Activated CD8-positive, alpha-beta memory T cell treated with anti-CD3 and anti-CD28 coated beads for 36 hours (primary cell): ENCODE results near the gene CHCHD3. TPM values are rescaled to one million over a fixed set of nuclear protein-coding genes. Genes with fewer than 3 reads are reported as not detected.
"Not testable (repeated sequence)": the region's sequence is repeated elsewhere in the genome, so short reads cannot be mapped to it uniquely, and the experiment has no call there.

Experiments
- CTCF ChIA-PET: fragments of 350-600 bp; sonication (Branson Sonifier 250); formaldehyde crosslinking; loops from one replicate; lab custom pipeline; 2021; ENCODE audit warnings: antibody characterized with exemption; lab: Charles Lee
- POLR2A ChIA-PET: fragments of 350-600 bp; sonication (Branson Sonifier 250); formaldehyde crosslinking; loops from one replicate; lab custom pipeline; 2021; ENCODE audit warnings: antibody characterized with exemption; lab: Charles Lee
- total RNA-seq, 2 experiments: library from RNA; stranded (reverse); gene quantifications; one replicate each; pipeline ENCODE4 v1.2.3, GENCODE V29; 2021

Gene CHCHD3
- total RNA-seq, 2 experiments from 2014 or later, result 85.2 to 87.1 TPM

DNA sequence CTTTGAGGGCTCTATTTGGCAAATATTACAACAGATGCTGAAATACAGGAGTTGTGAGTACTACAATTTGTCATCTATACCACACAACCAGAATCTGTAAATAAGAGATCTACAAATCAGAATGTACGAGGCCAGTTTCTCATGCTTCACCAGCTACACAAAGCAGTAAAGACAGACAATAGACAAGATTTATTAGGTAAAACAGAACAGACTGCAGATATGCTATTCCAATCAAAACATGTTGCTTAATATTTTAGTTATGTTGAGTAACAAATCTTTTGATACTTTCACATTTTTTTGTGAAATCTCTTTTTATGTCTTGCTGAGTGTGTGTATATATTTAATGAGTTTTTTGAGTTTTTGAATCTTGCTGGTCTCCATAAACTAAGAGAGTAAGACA lies 109.1 kb downstream of the CHCHD3 start:
- CTCF ChIA-PET, result no interaction called here
- POLR2A ChIA-PET, result no interaction called here

DNA sequence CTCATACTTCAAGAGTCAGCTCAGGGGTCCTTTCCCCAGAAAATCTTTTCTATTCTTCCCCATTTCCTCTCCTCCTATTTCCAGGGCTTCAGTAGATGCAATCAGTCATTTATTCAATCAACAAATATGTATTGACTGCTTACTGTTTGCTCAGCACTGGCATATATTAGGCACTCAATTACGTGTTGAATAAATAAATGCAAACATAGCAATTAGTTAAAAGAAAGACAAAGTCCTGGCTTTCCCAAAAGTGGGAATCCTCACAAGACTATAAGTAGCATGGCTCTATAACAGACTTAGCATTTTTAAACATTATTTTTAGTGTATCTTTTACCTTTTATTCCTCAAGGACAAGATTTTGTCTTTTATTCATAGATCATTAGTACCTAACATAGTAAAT lies 111.6 kb downstream of the CHCHD3 start:
- CTCF ChIA-PET, result no interaction called here

GRCh38 chr7:132969520-132969919 lies 112.4 kb downstream of the CHCHD3 start:
- ChIA-PET CTCF (no interaction called here), POLR2A (no interaction called here)

More for the DNA sequence above, 111.6 kb downstream of the CHCHD3 start:
- POLR2A ChIA-PET, result no interaction called here

GRCh38 chr7:132967470-132967848 lies 114.4 kb downstream of the CHCHD3 start:
- CTCF ChIA-PET, POLR2A ChIA-PET: not testable (repeated sequence)

DNA sequence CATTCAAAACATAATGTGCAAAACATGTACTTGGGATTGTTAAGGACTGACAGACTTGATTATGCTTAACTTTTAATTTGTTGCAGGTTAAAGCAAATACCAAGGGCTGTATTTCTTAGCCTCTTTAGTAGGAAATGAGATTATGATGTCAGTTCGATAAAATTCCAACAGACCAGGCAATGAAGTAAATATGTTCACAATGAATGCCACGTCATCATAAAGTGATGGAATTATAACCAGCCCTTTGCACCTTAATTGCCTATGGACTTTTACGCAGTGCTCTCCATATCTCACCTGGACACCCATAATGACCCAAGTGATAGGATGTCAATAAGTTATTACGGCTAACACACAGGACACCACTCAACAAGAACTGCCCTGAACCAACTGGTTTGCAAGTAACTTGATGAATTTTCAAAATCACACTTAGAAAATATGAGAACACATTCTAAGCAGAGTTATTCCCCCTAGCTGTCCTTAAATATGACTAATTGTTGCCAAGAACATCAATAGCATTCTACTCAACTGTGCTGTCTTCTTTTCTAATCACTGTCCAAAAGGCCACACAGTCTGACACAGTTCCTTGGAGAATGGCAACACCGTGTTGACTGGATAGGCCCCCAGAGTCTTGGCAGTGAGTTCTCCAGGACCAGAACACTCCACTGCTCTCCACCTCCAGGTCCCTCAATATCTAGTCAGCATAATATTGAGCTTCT lies 115.0 kb downstream of the CHCHD3 start:
- POLR2A ChIA-PET, result interaction anchor here (0.5 kb wide), 1 partner anchor 1212 kb away, joined by 3 read pairs; no protein-coding TSS in a partner anchor
- CTCF ChIA-PET, result no interaction called here

GRCh38 chr7:132965951-132966350 lies 115.9 kb downstream of the CHCHD3 start:
- CTCF ChIA-PET, result no interaction called here
- POLR2A ChIA-PET, result no interaction called here

- CTCF ChIA-PET, result no interaction called here
- POLR2A ChIA-PET, result no interaction called here
These were observed 117.0 kb downstream of the CHCHD3 start for GRCh38 chr7:132964876-132965275.

DNA sequence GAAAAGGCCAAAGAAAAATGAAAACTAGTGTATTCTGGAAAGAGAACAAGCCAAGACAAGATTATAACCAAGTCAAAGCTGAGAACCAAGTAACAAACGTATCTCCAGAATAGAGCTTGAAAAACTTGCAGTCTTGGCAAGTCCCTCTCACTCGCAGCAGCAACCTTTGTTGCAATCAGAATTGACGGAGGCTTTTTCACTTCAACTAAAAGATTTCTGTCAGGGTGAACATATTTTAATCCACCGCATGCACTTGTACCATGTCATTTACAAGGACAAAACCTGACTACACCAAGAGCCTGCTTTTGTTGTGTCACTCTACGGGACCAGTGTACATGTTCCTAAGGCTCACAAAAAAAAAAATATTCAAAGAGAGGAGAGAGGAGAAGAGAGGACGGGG lies 122.0 kb downstream of the CHCHD3 start:
- ChIA-PET CTCF (no interaction called here), POLR2A (no interaction called here)

DNA sequence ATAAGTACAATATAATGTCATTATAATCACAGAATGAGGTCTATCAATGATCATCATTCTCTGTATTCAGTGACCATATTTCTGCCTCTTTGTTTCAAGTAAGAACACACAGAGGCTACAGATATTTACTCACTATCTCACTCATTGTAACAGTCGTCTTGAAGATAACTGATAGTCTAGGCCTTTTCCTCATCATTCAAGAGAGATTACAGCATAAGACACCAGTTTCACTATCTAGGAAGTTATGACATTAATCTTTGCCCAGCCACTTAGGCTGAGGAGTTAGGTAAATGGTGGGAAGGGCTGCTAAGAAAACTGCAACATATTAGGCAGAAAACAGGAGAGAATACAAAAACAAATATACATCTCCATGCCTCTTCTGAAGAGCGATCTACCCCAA lies 125.3 kb downstream of the CHCHD3 start:
- ChIA-PET CTCF (no interaction called here), POLR2A (no interaction called here)

GRCh38 chr7:132953468-132953867 lies 128.4 kb downstream of the CHCHD3 start:
- ChIA-PET POLR2A (no interaction called here), CTCF (no interaction called here)

GRCh38 chr7:132950725-132951124 lies 131.2 kb downstream of the CHCHD3 start:
- POLR2A ChIA-PET, result no interaction called here
- CTCF ChIA-PET, result no interaction called here

DNA sequence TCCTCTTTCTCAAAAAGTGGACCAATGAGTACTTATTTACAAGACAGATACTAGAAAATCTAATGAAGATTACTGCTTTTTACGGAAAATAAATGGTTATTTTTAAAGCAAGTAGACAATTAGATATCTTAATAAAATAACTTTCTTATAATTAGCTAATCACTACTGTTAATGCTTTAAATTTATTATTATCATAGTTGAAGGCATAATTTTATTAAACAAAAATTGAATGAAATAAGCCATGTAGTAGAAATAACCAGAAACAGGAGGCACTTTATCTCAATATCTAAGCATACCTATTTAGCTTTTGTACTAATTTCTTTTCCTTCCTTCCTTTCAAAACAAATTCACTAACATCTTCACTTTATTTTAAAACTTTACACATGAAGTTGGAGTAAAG lies 134.9 kb downstream of the CHCHD3 start:
- CTCF ChIA-PET, result no interaction called here

DNA sequence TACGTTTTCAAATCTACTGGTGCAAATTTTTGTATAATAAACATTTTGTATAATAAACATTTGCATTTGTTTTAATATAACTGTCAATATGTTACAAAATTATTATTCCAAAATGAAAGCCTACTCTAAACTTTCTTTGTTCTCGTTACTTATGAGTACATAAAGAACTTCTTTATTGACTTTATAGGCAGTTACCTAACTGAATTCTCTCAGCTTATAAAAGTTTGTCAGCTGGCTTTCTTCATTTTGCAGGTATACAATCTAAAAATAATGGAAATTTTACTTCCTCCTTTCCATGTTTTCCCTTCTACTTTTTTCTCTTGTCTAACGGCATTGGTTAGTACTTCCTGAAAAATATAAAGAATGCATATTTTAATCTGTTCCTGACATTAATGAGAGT lies 137.1 kb downstream of the CHCHD3 start:
- ChIA-PET POLR2A (no interaction called here), CTCF (interaction anchor here (0.7 kb wide), 1 partner anchor 680 kb away, joined by 3 read pairs; no protein-coding TSS in a partner anchor)

More for the DNA sequence above, 134.9 kb downstream of the CHCHD3 start:
- POLR2A ChIA-PET, result no interaction called here

DNA sequence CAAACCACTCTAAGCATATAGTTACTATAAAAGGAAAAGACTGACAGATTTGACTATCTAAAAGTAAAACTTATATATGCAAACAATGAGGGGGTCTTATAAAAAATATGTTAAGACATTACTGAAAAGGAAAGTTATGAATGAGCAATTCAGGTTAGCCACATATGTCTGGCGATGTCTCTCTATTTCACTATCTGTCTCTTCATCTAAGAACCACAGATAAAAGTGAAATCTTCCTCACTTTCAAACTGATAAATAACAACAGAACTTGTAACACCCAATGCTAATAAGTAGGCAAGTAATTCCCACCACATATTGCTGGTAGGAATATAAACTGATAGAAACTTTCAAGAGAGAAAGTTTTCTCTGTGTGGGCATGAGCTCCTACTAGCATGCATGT lies 138.2 kb downstream of the CHCHD3 start:
- CTCF ChIA-PET, result no interaction called here

DNA sequence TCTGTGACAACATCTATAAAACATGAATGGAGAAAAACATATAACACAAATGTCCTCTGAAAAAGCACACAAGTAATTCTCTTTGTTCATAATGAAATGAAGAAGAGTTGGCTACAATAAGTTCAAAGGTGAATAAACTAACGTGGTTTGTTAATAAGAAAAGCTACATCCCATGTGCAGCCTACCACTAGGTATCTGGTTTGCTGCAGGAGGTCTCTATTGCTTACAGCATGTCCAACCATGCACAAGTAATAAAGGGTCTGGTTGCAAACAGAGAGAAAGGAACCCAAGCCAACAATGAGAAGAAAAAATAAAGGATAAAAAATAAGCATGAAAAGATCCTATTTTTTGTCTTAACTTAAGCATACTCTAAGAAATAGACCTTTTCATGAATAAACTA lies 139.2 kb downstream of the CHCHD3 start:
- POLR2A ChIA-PET, result no interaction called here

More for the DNA sequence above, 138.2 kb downstream of the CHCHD3 start:
- POLR2A ChIA-PET, result no interaction called here

GRCh38 chr7:132941905-132942304 lies 140.0 kb downstream of the CHCHD3 start:
- POLR2A ChIA-PET, result no interaction called here
- CTCF ChIA-PET, result no interaction called here

More for the DNA sequence above, 139.2 kb downstream of the CHCHD3 start:
- CTCF ChIA-PET, result no interaction called here

GRCh38 chr7:132941428-132941827 lies 140.5 kb downstream of the CHCHD3 start:
- POLR2A ChIA-PET, result no interaction called here
- CTCF ChIA-PET, result no interaction called here

DNA sequence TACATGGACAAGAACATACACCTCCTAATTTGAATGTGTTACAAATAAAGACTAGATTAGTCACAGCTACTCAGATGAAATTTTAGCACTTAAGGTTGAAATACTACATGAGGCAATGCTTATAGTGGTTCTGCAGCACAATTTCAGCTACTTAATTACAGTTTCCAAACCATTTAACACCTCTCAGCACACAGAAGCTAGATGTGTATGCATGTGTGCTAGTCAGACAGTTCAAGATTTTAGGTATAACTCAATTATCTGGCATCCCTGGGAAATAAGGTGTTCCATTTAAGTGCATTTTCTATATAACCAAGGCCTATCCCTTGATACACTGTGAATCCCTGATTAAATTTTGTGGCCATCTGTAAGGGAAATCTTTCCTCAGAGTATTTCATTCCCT lies 141.8 kb downstream of the CHCHD3 start:
- POLR2A ChIA-PET, result no interaction called here
- CTCF ChIA-PET, result no interaction called here

DNA sequence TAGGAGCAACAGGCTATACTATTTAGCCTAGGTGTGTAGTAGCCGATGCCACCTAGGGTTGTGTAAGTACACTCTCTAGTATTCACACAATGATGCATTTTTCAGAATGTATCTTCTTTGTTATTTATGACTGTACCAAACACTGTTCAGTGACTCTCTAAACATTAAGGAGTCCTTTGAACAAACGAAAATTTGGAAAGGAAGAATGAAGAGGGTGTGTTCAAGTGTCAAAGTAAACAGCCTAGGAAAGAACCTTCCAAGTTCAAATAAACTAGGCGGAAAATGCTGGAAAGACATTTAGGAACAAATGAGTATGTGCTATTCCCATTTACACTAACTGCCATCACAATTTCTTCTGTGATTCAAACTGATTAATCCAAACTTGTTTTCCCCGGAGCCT lies 142.4 kb downstream of the CHCHD3 start:
- CTCF ChIA-PET, result no interaction called here
- POLR2A ChIA-PET, result no interaction called here

- POLR2A ChIA-PET, result no interaction called here
- CTCF ChIA-PET, result no interaction called here
These were observed 144.6 kb downstream of the CHCHD3 start for GRCh38 chr7:132937286-132937685.

DNA sequence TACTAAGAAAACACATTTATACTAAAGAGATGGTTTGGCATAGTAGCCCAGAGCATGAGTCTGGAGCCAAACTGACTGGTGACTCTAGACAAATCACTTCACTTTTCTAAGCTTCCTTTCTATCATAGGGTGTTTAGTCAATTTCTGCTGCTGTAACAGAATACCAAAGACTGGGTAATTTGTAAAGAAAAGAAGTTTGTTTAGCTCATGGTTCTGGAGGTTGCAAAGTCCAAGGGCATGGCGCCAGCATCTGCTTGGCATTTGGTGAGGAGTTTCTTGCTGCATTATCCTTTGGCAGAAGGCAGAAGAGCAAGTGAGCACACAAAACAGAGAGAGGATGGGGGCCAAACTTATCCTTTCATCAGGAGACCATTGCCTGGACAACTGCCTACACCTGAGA lies 146.3 kb downstream of the CHCHD3 start:
- ChIA-PET POLR2A (no interaction called here), CTCF (no interaction called here)

GRCh38 chr7:132934017-132934416 lies 147.9 kb downstream of the CHCHD3 start:
- POLR2A ChIA-PET, result no interaction called here

More at GRCh38 chr7:132934017-132934416, 147.9 kb downstream of the CHCHD3 start:
- CTCF ChIA-PET, result no interaction called here
